ENCODE data around the gene NUAK1.

DNA sequence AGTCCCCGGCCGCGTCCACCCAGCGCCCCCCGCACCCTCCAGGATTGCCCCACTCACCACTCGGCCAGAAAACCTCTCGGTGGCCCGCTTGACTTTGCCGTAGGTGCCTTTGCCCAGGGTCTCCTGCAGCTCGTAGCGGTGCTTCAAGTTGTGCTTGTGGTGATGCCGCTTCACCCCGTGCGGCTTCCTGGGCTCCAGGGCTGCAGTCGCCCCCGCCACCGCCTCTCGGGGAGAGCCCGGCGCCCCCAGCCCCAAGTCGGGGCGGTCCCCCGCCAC, 459 bp downstream of the NUAK1 start:
- TF ChIP-seq RAD21 (conservative IDR thresholded peaks at IDR 0.05) (no peak), POLR2AphosphoS5 (IDR thresholded peaks at IDR 0.05) (no peak)
